Activated CD4-positive, CD25-positive, alpha-beta regulatory T cell treated with anti-CD3 and anti-CD28 coated beads, Interleukin-2, amount 50 U/mL, for 16 hours (primary cell): ENCODE data around the gene GOLGA6A.
"Not testable (repeated sequence)": the region's sequence is repeated elsewhere in the genome, so short reads cannot be mapped to it uniquely, and the experiment has no call there.

Experiments used
- DNase-seq: peaks from one replicate; pipeline ENCODE4 v3.0.0-alpha.2; 2020; ENCODE audit warnings: low read depth, low spot score

The GOLGA6A gene

GRCh38 chr15:74052271-74053260 is 29.8 kb downstream of the GOLGA6A start:
- not testable (repeated sequence) for DNase-seq

GRCh38 chr15:74050556-74051234 is 31.7 kb downstream of the GOLGA6A start:
- DNase-seq = no peak

- no peak for DNase-seq
These were observed 32.2 kb downstream of the GOLGA6A start for GRCh38 chr15:74050127-74050526.

- DNase-seq = no peak
These were observed 36.1 kb downstream of the GOLGA6A start for GRCh38 chr15:74046275-74046674.

GRCh38 chr15:74045636-74046274 is 36.6 kb downstream of the GOLGA6A start:
- DNase-seq = no peak

GRCh38 chr15:74045184-74045583 is 37.2 kb downstream of the GOLGA6A start:
- DNase-seq = no peak

GRCh38 chr15:74044267-74045110 is 37.9 kb downstream of the GOLGA6A start:
- DNase-seq = no peak

GRCh38 chr15:74043425-74044266 is 38.7 kb downstream of the GOLGA6A start:
- DNase-seq = no peak

GRCh38 chr15:74042603-74043424 is 39.5 kb downstream of the GOLGA6A start:
- no peak for DNase-seq

GRCh38 chr15:74041777-74042435 is 40.4 kb downstream of the GOLGA6A start:
- no peak for DNase-seq

- DNase-seq = no peak
These were observed 41.0 kb downstream of the GOLGA6A start for GRCh38 chr15:74041311-74041756.

GRCh38 chr15:74040109-74040850 is 42.1 kb downstream of the GOLGA6A start:
- DNase-seq = no peak

- DNase-seq = no peak
These were observed 42.7 kb downstream of the GOLGA6A start for GRCh38 chr15:74039656-74040010.

- DNase-seq = no peak
These were observed 43.4 kb downstream of the GOLGA6A start for GRCh38 chr15:74038707-74039655.

GRCh38 chr15:74037171-74038117 is 44.9 kb downstream of the GOLGA6A start:
- DNase-seq = no peak
